Liver (tissue), 3 donors: ENCODE data around the gene ITPKA.

ENCODE experiments used
- EGR1 ChIP-seq, 2 donors: IDR thresholded peaks; 2 replicates each; pipeline ENCODE4 v1.6.1; 2016 to 2018; ENCODE audit warnings: antibody characterized with exemption in 2 of 2, low read depth in 2 of 2
- FOXA2 ChIP-seq: IDR thresholded peaks from 2 replicates; pipeline ENCODE4 v1.6.1; 2016; ENCODE audit warnings: antibody characterized with exemption
- GABPA ChIP-seq, 2 donors: IDR thresholded peaks in 1 of 2; conservative IDR thresholded peaks in 1 of 2; 2 replicates each; pipeline ENCODE4 v1.6.1; 2016; ENCODE audit warnings: antibody characterized with exemption in 2 of 2, mild to moderate bottlenecking in 1 of 2, moderate library complexity in 1 of 2
- JUND ChIP-seq, 2 donors: IDR thresholded peaks; 2 replicates each; pipeline ENCODE4 v1.6.1; 2016; ENCODE audit warnings: antibody characterized with exemption in 2 of 2
- NR2F2 ChIP-seq: IDR thresholded peaks from 2 replicates; pipeline ENCODE4 v1.6.1; 2016; ENCODE audit warnings: antibody characterized with exemption
- RAD21 ChIP-seq, 2 donors: IDR thresholded peaks; 2 replicates each; pipeline ENCODE4 v1.6.1; 2016; ENCODE audit warnings: antibody characterized with exemption in 2 of 2, mild to moderate bottlenecking in 2 of 2
- RXRA ChIP-seq, 2 donors: IDR thresholded peaks; 2 replicates each; pipeline ENCODE4 v1.6.1; 2017 to 2018; ENCODE audit warnings: antibody characterized with exemption in 2 of 2, mild to moderate bottlenecking in 1 of 2
- SP1 ChIP-seq: IDR thresholded peaks from 2 replicates; pipeline ENCODE4 v1.6.1; 2018; ENCODE audit warnings: antibody characterized with exemption, mild to moderate bottlenecking
- TAF1 ChIP-seq: conservative IDR thresholded peaks from 2 replicates; pipeline ENCODE4 v1.6.1; 2016; ENCODE audit warnings: antibody characterized with exemption, mild to moderate bottlenecking
- YY1 ChIP-seq: IDR thresholded peaks from 2 replicates; pipeline ENCODE4 v1.6.1; 2016; ENCODE audit warnings: antibody characterized with exemption, mild to moderate bottlenecking
- TF ChIP-seq, protein P1 (sequence below): fragments of 150-350 bp; IDR thresholded peaks from 2 replicates; pipeline ENCODE4 v1.5.1; 2017; ENCODE audit warnings: improper control_type of control experiment, low read depth, low read length; ENCODE audit not compliant: missing input control
- TF ChIP-seq, protein P2 (sequence below): IDR thresholded peaks from 2 replicates; pipeline ENCODE4 v1.6.1; 2016; ENCODE audit warnings: antibody characterized with exemption, mild to moderate bottlenecking
- TF ChIP-seq, protein P3 (sequence below): IDR thresholded peaks from 2 replicates; pipeline ENCODE4 v1.6.1; 2016; ENCODE audit warnings: antibody characterized with exemption
- TF ChIP-seq, protein P4 (sequence below): IDR thresholded peaks from 2 replicates; pipeline ENCODE4 v1.6.1; 2016; ENCODE audit warnings: antibody characterized with exemption
- donor health status: healthy.
- donor health status: healthy.

DNA sequence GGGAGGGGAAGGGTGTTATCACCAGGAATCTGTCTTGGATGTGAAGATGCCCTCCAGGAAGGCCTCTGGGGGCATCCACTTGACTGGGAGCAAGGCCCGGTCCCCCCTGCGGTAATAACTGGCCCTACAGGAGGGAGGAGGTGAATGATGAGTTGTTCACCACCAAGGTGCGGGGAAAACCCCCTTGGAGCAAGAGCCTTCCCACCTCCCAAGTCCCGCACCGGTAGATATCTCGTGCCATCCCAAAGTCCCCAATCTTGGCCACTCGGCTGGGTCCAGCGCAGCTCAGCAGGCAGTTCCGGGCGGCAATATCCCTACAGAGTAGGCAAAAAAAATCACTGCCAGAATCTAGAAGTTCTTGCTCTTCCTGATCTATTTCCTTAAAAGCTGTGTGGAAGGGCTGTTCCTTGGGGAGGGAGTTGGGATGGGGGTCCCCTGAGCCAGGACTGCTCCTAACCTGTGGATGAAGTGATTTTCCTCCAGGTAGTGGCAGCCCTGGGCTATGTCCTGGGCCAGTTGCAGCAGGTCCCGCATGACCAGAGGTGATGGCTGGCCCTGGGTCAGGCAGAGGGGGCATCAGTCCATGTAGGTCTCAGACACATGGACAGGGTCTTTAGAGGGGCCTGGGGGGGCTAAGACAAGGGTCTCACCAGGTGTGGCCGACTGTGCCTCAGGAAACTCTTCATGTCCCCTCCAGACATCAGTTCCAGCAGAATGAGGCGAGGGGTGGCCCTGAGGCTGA is 11.2 kb downstream of the ITPKA start:
- TF ChIP-seq, protein P1, sequence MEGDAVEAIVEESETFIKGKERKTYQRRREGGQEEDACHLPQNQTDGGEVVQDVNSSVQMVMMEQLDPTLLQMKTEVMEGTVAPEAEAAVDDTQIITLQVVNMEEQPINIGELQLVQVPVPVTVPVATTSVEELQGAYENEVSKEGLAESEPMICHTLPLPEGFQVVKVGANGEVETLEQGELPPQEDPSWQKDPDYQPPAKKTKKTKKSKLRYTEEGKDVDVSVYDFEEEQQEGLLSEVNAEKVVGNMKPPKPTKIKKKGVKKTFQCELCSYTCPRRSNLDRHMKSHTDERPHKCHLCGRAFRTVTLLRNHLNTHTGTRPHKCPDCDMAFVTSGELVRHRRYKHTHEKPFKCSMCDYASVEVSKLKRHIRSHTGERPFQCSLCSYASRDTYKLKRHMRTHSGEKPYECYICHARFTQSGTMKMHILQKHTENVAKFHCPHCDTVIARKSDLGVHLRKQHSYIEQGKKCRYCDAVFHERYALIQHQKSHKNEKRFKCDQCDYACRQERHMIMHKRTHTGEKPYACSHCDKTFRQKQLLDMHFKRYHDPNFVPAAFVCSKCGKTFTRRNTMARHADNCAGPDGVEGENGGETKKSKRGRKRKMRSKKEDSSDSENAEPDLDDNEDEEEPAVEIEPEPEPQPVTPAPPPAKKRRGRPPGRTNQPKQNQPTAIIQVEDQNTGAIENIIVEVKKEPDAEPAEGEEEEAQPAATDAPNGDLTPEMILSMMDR, result no peak
- no peak for TF ChIP-seq EGR1 (IDR thresholded peaks at IDR 0.05; ENCODE audit: low read depth in 2 of 2)
- TF ChIP-seq, protein P2, sequence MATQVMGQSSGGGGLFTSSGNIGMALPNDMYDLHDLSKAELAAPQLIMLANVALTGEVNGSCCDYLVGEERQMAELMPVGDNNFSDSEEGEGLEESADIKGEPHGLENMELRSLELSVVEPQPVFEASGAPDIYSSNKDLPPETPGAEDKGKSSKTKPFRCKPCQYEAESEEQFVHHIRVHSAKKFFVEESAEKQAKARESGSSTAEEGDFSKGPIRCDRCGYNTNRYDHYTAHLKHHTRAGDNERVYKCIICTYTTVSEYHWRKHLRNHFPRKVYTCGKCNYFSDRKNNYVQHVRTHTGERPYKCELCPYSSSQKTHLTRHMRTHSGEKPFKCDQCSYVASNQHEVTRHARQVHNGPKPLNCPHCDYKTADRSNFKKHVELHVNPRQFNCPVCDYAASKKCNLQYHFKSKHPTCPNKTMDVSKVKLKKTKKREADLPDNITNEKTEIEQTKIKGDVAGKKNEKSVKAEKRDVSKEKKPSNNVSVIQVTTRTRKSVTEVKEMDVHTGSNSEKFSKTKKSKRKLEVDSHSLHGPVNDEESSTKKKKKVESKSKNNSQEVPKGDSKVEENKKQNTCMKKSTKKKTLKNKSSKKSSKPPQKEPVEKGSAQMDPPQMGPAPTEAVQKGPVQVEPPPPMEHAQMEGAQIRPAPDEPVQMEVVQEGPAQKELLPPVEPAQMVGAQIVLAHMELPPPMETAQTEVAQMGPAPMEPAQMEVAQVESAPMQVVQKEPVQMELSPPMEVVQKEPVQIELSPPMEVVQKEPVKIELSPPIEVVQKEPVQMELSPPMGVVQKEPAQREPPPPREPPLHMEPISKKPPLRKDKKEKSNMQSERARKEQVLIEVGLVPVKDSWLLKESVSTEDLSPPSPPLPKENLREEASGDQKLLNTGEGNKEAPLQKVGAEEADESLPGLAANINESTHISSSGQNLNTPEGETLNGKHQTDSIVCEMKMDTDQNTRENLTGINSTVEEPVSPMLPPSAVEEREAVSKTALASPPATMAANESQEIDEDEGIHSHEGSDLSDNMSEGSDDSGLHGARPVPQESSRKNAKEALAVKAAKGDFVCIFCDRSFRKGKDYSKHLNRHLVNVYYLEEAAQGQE, result no peak
- TF ChIP-seq JUND (IDR thresholded peaks at IDR 0.05), result no peak
- no peak for TF ChIP-seq RAD21 (IDR thresholded peaks at IDR 0.05)
- no peak for TF ChIP-seq GABPA (IDR thresholded peaks at IDR 0.05 in 1 of 2, conservative IDR thresholded peaks at IDR 0.05 in 1 of 2)
- no peak for TF ChIP-seq TAF1
- no peak for TF ChIP-seq YY1
- TF ChIP-seq, protein P3, sequence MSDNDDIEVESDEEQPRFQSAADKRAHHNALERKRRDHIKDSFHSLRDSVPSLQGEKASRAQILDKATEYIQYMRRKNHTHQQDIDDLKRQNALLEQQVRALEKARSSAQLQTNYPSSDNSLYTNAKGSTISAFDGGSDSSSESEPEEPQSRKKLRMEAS, result no peak
- TF ChIP-seq NR2F2, result no peak
- no peak for TF ChIP-seq FOXA2
- TF ChIP-seq RXRA (IDR thresholded peaks at IDR 0.05), result no peak
- TF ChIP-seq, protein P4, sequence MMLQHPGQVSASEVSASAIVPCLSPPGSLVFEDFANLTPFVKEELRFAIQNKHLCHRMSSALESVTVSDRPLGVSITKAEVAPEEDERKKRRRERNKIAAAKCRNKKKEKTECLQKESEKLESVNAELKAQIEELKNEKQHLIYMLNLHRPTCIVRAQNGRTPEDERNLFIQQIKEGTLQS, result no peak
- no peak for TF ChIP-seq SP1
